GM18909 (cell line): ENCODE data around the gene UPF3B.
"Not testable (repeated sequence)": the region's sequence is repeated elsewhere in the genome, so short reads cannot be mapped to it uniquely, and the experiment has no call there.

Experiments used
- ATAC-seq: cut with Tn5 transposase; IDR thresholded peaks from one replicate; pipeline ENCODE4 v1.9.1; 2021; ENCODE audit warnings: mild to moderate bottlenecking; ENCODE audit not compliant: unreplicated experiment, poor library complexity

The UPF3B gene, protein sequence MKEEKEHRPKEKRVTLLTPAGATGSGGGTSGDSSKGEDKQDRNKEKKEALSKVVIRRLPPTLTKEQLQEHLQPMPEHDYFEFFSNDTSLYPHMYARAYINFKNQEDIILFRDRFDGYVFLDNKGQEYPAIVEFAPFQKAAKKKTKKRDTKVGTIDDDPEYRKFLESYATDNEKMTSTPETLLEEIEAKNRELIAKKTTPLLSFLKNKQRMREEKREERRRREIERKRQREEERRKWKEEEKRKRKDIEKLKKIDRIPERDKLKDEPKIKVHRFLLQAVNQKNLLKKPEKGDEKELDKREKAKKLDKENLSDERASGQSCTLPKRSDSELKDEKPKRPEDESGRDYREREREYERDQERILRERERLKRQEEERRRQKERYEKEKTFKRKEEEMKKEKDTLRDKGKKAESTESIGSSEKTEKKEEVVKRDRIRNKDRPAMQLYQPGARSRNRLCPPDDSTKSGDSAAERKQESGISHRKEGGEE

DNA sequence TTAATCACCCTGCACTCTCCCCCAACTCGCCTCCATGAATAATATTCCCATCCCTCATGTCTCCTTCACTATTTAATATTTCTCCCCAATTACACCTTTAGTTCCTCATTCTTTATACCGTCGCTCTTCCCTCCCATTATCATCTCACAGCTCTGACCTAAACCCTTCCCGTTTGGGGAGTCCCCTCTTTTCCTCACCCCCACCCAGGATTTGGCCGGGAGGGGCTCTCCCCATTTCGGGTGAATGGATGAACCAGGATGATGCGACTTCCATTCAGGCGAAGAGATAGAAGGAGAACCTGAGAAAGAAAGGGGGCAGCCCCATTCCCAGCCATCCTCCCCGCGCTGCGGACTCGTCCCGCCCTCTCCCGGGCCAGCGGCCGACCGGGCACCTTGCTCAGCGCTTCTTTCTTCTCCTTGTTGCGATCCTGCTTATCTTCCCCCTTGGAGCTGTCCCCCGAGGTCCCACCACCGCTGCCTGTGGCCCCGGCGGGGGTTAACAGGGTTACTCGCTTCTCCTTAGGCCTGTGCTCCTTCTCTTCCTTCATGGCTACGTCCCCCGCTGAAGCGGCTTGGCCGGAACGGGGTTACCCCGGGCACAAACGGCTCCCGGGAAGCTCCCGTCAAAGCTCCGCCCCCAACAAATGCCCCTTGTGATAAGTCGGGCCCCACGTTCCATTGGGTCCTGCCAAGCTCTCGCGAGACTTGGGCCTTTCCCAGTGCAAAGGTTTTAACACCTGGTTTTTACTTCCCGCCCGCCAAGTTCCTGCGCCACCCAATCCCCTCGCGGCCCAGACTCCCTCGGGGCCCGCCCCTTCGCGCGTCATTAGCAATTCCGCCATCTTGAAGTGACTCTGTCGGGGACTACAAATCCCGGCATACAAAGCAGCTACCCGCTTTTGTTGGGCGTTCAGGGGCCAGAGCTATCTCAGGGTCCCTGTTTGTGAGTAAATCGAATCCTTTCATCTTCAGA is at the start of gene UPF3B:
UPF3B (minus strand) TSS at position 582 of the 972 bp plus-strand sequence; CDS start at position 547, 35 bp downstream.
- peak; percentile 97 for ATAC-seq

DNA sequence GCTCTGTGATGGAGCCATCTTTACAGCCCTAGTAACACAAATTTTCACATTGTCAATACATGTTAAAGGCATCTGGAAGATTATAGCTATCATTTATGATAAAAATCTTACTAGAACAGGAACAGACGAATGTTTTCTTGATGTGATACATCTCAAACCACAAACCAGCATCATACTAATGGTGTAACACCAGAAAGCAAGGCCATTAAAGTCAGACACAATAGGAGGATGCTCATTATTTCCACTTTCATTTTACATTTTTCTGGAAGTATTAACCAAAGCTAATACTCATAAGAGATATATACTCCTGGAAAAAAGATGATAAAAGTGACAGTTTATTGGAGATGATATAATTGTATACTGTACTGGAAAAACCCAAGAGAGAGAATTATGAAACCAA is 48.2 kb upstream of the UPF3B start:
- ATAC-seq, result no peak

DNA sequence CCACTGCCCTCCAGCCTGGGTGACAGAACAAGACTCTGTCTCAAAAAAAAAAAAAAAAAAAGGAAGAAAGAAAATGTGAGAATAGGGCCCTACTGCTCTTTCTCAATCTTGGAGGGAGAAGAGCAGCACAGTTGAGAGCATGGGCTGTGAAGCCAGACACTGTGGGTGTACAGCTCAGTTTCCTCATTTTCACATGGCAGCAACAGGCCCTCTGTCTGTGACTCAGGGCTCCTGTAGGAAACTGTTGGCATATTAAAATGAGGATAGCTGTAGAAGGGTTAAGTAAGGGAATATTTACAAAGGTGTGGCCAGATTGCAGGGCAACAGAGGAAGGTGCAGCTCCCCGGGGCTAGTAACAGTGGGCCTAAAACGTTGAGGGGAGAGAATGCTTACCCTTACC is 46.4 kb upstream of the UPF3B start:
- no peak for ATAC-seq

DNA sequence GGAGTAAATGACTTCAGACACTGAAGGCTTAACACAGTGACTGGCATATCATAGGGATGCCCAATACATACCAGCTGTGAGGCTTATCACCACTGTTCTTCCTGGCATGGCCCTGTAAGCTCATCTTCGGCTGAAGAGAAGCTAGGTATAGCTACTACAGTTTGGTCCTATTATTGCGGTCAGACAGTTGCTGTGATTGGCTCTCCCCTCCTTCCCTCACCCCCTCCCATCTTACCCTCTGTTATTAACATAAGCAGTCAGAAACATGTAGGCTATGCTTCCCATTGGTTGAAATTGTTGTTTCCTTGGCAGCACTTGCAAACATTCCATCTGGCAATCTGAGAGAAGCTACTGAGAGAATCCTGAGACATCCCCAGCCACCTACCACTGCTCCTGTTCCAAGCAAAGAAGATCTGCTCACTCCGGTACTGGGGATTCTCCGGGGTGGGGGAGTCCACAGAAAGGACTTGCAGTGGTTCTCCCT is 43.1 kb upstream of the UPF3B start, which contains the start of gene AKAP14:
AKAP14 (plus strand) TSS at position 51 of the 484 bp plus-strand sequence. CDS start 7,331 bp downstream, outside the sequence.
- ATAC-seq, result no peak

DNA sequence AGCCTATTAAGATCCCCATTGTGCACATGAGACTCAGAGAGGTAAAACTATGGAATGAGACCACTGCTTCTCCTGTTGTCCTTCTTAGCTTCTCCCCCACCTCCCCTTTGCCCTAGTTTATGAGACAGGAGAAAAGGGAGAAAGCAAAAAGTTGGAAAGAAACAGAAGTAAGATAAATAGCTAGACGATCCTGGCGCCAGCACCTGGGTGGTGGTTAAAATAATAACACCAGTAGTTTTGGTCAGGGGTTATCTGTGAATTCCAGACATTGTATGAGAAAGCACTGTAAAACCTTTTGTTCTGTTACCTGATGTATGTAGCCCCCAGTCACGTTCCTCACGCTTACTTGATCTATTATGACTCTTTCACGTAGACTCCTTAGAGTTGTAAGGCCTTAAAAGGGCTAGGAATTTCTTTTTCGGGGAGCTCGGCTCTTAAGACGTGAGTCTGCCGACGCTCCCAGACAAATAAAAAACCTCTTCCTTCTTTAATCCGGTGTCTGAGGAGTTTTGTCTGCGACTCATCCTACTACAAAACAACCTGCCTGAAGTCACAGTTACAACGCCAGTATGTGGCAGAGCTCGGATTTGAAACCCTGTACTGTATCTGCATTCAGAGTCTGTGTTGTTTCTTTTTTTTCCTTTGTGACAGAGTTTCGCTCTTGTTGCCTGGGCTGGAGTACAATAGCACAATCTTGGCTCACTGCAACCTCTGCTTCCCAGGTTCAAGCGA is 39.4 kb upstream of the UPF3B start:
- ATAC-seq, result not testable (repeated sequence)

DNA sequence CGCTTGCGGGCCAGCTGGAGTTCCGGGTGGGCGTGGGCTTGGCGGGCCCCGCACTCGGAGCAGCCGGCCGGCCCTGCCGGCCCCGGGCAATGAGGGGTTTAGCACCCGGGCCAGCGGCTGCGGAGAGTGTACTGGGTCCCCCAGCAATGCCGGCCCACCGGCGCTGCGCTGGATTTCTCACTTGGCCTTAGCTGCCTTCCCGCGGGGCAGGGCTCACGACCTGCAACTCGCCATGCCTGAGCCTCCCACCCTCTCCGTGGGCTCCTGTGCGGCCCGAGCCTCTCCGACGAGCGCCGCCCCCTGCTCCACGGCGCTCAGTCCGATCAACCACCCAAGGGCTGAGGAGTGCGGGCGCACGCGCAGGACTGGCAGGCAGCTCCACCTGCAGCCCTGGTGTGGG is 37.9 kb upstream of the UPF3B start:
- ATAC-seq, result not testable (repeated sequence)

DNA sequence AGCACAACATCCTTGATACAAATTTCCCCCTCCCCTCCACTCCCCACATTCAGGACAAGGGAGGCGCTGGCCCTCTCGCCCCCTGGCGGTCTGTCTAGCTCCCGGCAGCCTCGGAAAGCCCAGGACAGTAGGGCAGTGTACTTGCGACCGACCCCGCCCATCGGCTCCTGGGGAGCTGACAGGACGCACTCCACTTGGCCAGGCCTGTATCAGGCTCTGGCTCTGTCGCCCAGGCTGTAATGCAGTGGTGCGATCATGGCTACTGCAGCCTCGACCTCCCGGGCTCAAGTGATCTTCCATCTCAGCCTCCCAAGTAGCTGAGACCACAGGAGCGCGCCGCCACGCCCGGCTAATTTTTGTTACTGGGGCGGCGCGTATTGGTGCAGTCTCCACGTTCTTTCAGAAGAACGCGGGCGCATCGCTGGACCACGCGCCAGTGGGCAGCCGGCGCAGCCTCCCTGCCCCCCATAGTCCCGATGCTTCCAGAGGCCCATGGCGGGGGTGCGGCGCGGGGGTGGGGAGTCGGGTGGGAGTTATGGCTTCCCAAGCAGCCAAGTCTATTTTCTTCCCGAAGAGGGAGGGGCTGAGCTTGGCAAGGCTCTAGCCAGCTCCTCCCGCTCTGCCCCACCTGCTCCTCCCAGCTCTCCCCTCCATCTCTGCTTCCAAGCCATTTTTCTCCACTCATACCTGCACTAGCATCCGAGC is 35.1 kb upstream of the UPF3B start:
- peak; percentile 93 for ATAC-seq

DNA sequence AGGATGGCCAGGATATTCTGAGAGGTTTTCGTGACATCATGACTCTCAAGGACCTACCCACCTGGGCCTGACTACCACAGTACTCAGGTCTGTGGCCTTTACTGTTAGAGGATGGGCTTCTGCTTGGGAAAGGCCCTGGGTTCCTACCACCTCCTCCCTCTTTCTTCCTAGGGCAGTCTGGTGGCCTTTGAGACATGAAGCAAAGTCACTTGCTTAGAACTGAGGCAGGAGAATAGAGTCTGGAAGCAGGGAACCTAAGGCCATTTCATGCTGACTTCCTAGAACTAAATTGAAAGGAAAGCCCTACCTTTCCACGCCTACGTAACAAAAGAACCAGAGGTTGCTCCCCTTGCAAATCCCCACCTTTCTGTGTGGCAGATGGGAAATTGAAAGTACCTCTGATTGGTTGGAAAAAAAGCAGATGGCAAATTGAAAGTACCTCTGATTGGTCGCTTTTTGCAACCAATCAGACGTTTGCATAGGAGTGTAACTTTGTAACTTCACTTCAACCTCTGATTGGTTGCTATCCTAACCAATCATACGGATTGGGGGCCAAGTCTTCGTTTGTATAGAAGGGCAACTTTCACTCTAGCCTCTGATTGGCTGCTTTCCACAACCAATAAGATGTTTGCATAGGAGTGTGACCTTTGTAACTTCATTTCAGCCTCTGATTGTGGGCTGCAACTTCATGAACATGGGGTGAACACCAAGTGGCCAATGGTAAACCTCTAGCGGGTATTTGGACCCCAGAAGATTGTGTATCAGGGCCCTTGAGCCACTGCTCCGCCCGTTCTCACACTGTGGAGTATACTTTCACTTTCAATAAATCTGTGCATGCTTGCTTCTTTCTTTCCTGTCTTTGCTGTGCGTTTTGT is 33.0 kb upstream of the UPF3B start:
- no peak for ATAC-seq

DNA sequence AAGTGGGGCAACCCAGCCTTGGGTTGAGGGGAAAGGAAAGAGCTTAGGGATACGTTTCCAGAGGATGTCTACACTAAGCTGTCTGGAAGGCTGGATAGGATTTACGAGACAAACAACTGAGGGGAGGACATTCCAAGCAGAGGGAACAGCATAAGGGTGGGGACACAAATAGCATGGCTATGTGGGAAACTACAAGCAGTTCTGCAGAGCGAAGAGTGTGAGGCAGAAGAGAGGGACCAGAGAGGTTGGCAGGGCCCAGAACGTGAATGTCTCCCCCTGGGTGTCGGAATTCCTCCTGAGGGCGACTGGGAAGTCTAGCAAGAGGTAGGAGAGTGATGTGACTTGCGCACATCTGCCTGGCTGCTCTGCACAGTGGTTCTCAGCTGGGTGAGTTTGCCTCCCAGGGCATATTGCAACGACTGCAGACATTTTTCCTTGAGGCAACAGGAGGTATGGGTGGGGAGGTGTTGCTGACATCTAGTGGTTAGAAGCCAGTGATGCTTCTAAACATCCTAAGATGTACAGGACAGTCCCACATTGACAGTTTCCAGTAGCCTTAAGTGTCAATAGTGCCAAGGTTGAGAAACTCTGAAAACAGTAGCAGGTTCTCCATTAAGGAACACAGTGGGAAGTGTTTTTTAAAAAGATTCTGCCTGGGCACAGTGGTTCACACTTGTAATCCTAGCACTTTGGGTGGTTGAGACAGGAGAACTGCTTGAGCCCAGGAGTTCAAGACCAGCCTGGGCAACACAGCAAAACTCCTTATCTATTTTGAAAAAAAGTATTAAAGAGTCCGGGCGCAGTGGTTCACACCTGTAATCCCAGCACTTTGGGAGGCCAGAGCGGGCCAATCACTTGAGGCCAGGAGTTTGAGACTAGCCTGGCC is 28.0 kb upstream of the UPF3B start:
- peak; percentile 93 for ATAC-seq

DNA sequence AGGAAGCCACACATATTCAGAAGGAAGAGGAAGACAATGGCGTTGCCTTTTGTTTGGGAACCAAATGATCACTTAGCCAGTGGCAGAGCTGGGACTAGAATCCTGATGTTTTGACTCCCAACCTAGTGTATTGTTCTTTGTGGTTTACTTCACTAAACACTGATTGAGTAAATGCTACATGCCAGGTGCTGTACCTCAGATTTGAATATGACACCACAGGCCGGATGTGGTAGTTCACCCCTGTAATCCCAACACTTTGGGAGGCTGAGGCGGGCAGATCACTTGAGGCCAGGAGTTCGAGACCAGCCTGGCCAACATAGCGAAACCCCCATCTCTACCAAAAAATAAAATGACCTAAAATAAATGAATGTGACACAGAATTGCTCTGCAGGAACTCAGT is 27.3 kb upstream of the UPF3B start:
- ATAC-seq, result no peak

DNA sequence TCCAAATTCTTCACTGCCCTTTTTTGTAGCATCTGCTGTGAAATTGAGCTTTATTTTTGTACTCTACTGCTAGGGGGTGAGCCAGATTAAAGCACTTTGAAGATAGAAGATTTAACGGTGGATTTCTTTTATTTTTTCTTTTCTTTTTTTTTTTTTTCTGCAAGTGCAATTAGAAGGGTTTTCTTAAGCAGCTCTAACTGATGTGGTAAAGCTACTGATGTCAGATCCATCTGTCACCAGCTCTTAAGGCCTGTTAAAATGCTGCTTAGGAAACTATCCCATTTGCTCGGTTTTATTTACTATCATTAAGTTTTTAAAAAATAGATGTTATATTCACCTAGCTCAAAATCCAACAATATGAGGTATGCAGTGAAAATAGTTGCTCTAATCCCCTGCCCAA is 26.0 kb upstream of the UPF3B start:
- ATAC-seq, result no peak

DNA sequence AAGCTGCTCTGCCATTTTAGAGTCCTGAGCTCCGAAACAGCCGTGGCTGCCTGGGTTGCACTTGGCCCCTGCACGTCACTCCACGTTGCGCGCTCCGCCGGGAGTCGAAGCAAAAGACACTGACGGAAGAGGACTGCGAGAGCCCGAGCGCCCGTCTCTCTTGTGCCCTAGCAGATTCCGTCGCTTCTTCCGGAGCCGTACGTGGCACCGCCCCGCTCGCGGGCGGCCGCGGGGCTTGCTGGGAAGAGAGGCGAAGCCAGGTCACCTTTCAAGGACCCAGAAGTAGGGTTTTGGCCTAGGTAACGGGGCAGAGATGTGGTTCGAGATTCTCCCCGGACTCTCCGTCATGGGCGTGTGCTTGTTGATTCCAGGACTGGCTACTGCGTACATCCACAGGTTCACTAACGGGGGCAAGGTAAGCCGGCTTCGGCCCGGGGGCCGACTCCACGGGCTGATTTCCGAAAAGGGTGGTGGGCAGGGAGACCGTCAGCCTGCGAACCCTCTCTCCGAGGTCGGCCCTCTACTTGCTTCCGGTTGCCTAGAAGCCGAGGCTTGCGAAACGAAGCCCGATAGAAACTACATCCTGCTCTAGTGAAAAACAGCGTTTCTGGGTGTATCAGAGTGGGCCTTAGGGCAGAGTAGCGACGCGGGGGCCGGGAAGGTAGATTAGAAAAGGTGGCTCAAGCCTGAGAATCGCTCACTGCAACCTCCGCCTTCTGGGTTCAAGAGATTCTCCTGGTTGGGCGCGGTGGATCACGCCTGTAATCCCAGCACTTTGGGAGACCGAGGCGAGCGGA is 19.0 kb upstream of the UPF3B start, which contains the start of the genes NDUFA1 and RNF113A:
NDUFA1 (plus strand) TSS at position 234 of the 797 bp plus-strand sequence; CDS start at position 314, 80 bp downstream.
RNF113A (minus strand) TSS at position 135 of the 797 bp plus-strand sequence; CDS start at position 15, 120 bp downstream.
- peak; percentile 90 for ATAC-seq

DNA sequence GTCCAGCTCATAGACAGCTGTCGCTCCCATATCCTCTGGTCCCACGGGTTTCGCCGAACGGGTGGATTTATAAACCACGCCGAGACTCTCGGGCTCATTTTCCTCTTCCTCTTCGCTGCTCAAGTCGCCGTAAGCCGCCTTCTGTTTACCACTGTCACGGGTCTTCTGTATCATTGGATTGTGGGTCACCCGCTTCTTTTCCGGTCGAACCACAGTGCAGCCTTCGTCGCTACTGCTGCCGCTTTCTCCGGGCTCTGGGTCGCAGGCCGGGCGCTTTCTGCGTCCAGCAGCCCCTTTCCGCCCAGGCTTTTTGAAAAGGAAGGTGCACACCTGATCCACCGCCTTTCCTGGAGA is 18.5 kb upstream of the UPF3B start:
- peak; percentile 44 for ATAC-seq

DNA sequence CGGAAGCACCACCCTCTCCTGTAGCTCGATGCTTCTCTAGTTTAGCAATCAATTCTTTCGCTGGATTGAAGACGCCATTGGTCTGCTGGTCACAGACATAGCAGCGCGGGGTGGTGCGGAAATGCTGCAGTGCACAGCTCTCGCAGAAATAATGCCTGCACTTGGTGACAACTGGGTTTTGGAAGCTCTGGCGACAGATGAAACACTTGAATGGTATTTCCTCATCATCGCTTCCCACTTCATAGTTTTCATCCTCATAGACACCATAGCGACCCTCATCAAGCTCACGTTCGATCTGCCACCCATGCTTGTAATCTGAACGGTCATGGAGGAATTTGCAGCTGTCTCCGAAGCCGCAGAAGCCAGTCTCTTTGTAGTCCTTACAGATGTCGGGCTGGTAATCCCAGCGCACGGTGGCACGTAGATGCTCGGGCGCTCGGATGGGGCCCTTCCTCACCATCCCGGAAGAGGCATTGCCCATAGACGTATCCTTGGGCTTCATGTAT is 17.9 kb upstream of the UPF3B start:
- ATAC-seq, result peak; percentile 14

DNA sequence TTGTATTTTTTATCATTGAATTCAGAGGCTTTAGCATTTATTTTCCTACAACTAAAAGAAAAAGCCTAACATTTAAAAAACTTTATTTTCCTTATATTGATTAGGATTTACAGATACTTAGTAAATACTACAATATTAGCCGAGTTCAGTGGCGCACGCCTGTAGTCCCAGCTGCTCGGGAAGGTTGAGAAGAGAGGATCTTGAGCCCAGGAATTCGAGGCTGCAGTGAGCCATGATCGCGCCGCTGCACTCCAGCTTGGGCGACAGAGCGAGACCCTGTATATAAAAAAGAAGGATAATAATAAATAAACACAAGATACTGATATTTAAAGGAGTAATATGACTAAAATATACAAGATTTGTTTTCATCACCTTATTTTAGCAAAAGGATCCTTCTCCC is 681 bp upstream of the UPF3B start:
- no peak for ATAC-seq

DNA sequence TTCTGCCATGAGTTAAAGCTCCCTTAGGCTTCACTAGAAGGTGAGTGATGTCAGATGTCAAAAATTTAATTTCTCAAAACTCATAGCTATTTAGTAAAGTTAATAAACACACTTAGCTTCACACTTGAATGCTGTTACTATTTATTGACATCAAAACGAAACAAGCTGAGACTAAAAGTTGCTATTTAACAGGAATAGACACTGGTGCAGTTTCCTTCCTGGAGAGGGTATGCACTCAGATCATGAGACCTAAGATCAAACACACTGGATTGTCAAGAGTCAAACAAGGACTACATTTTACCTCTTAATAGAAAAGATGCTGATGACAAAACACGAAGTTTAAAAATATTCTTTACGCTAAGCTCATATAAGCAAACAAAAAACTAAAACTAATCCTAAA is 18.9 kb downstream of the UPF3B start:
- no peak for ATAC-seq
